Progenitor cell of endocrine pancreas (in vitro differentiated cells): ENCODE results near the gene F13B. TPM values are rescaled to one million over a fixed set of nuclear protein-coding genes. Genes with fewer than 3 reads are reported as not detected.
"Not testable (repeated sequence)": the region's sequence is repeated elsewhere in the genome, so short reads cannot be mapped to it uniquely, and the experiment has no call there.

Source experiments
- DNase-seq: peaks from one replicate; pipeline ENCODE4 v3.0.0; 2021; ENCODE audit warnings: low spot score; ENCODE audit not compliant: unreplicated experiment
- H3K27ac Mint-ChIP-seq: 2 replicates; pipeline ENCODE4 v1.8.0; 2021; ENCODE audit warnings: mild to moderate bottlenecking, moderate library complexity, mixed read lengths
- H3K27me3 Mint-ChIP-seq: 2 replicates; pipeline ENCODE4 v1.8.0; 2021; ENCODE audit warnings: mixed read lengths
- H3K36me3 Mint-ChIP-seq: 2 replicates; pipeline ENCODE4 v1.8.0; 2022; ENCODE audit warnings: mixed read lengths; ENCODE audit not compliant: insufficient read depth
- H3K4me1 Mint-ChIP-seq: 2 replicates; pipeline ENCODE4 v1.8.0; 2021; ENCODE audit warnings: low read depth, mixed read lengths
- H3K4me3 Mint-ChIP-seq: 2 replicates; pipeline ENCODE4 v1.8.0; 2021; ENCODE audit warnings: low read depth, mild to moderate bottlenecking, moderate library complexity, mixed read lengths
- H3K9me3 Mint-ChIP-seq: 2 replicates; pipeline ENCODE4 v1.8.0; 2021; ENCODE audit warnings: low read depth, mixed read lengths
- CTCF ChIP-seq: fragments of 200-600 bp; sonication (generic); IDR thresholded peaks from one replicate; pipeline ENCODE4 v1.5.0; 2021; ENCODE audit warnings: antibody characterized with exemption, mild to moderate bottlenecking; ENCODE audit not compliant: unreplicated experiment
- total RNA-seq: library from RNA; stranded (reverse); gene quantifications from 2 replicates; pipeline ENCODE4 v1.2.1, GENCODE V29; 2021

The F13B gene
- total RNA-seq, 1 donor from 2014 or later, result not detected

GRCh38 chr1:197001828-197002227 is 65.2 kb downstream of the F13B start:
- H3K4me1 Mint-ChIP-seq, result no peaks in the 10 kb centered on the region
- H3K27ac Mint-ChIP-seq, result no peak overlapping the region
- no peak for TF ChIP-seq CTCF
- no peaks in the 10 kb centered on the region for H3K27me3 Mint-ChIP-seq
- H3K4me3 Mint-ChIP-seq, result no peak overlapping the region
- no peaks in the 10 kb centered on the region for H3K9me3 Mint-ChIP-seq
- no peak for DNase-seq
- no peaks in the 10 kb centered on the region for H3K36me3 Mint-ChIP-seq

- TF ChIP-seq CTCF, result no peak
- no peak overlapping the region for H3K4me3 Mint-ChIP-seq
- peaks cover 1% of the 10 kb centered on the region for H3K4me1 Mint-ChIP-seq
- no peaks in the 10 kb centered on the region for H3K27me3 Mint-ChIP-seq
- H3K27ac Mint-ChIP-seq, result no peak overlapping the region
- DNase-seq, result no peak
- no peaks in the 10 kb centered on the region for H3K36me3 Mint-ChIP-seq
- no peaks in the 10 kb centered on the region for H3K9me3 Mint-ChIP-seq
Measured at GRCh38 chr1:196997423-196997822, 69.6 kb downstream of the F13B start.

- TF ChIP-seq CTCF, result no peak
- H3K36me3 Mint-ChIP-seq, result peaks cover 7% of the 10 kb centered on the region
Measured at GRCh38 chr1:196993916-196994315, 73.1 kb downstream of the F13B start.

GRCh38 chr1:196991919-196992651 is 75.0 kb downstream of the F13B start:
- Mint-ChIP-seq H3K27ac (peak overlapping the region; percentile 89), H3K9me3 (peaks cover 23% of the 10 kb centered on the region)
- not testable (repeated sequence) for H3K4me3 Mint-ChIP-seq, H3K4me1 Mint-ChIP-seq, H3K36me3 Mint-ChIP-seq, H3K27me3 Mint-ChIP-seq
- DNase-seq, result peak; percentile 60

More at GRCh38 chr1:196993916-196994315, 73.1 kb downstream of the F13B start:
- Mint-ChIP-seq H3K27me3 (no peaks in the 10 kb centered on the region), H3K4me1 (peaks cover 6% of the 10 kb centered on the region), H3K4me3 (no peak overlapping the region), H3K9me3 (peaks cover 19% of the 10 kb centered on the region), H3K27ac (no peak overlapping the region)
- DNase-seq, result no peak

Other genes with a start within 250 kb of the F13B start
- not detected in 2 replicates for gene CFHR1, start 247.5 kb downstream of the F13B start, total RNA-seq
- gene CFHR4, start 179.2 kb downstream of the F13B start, total RNA-seq, result not detected in 2 replicates
- not detected in 2 replicates for gene CFHR2, start 123.5 kb downstream of the F13B start, total RNA-seq
- not detected in 2 replicates for gene CFHR5, start 89.7 kb downstream of the F13B start, total RNA-seq
- 17.1 and 17.5 TPM in 2 replicates for gene ASPM, start 79.4 kb upstream of the F13B start, total RNA-seq
- 12.5 and 13.1 TPM in 2 replicates for gene ZBTB41, start 134.0 kb upstream of the F13B start, total RNA-seq
- not detected in 2 replicates for gene CRB1, start 201.0 kb upstream of the F13B start, total RNA-seq